ENCODE data around the gene VWF. TPM values are rescaled to one million over a fixed set of nuclear protein-coding genes. Genes with fewer than 3 reads are reported as not detected.

VWF gene
- total RNA-seq, 2 donors from 2014 or later = 248 to 476 TPM

DNA sequence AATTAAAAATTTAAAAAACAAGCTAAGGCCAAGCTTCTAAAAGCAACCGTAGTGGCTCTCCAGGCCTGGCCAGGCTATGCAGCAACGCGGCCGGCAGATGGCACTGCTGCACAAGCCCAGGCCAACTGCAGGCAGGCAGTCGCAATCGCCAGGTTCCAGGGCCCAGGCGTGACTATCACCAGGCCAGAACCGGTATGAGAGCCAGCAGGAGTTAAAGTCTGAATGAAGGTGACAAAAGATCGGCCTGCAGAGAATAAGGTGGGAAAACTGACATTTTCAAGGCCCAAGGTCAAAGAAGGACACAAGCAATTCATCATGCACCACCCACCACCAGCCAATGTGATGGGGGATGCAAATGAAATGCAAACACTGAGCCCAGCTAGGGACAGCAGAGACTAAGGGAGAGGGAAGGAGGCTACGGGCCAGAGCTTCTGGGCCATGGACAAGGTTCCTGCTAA lies 135.8 kb downstream of the VWF start:
- no peak overlapping the region for H3K4me3 Mint-ChIP-seq
- TF ChIP-seq CTCF (conservative IDR thresholded peaks at IDR 0.05) = peak; percentile 100
- peak; percentile 98 for DNase-seq
- no peaks in the 10 kb centered on the region for H3K9me3 ChIP-seq (ENCODE audit: control insufficient read depth, low read length)
- no peaks in the 10 kb centered on the region for H3K27me3 Mint-ChIP-seq (ENCODE audit: insufficient read depth)
- H3K27ac Mint-ChIP-seq = peak overlapping the region; percentile 78
- H3K4me1 Mint-ChIP-seq = peaks cover 20% of the 10 kb centered on the region
- no peaks in the 10 kb centered on the region for H3K27me3 ChIP-seq (ENCODE audit: control insufficient read depth, insufficient read depth, low read length, poor library complexity, severe bottlenecking)
- H3K9ac ChIP-seq (ENCODE audit: extremely low read depth, low read length, poor library complexity, severe bottlenecking) = no peak overlapping the region
- H3K27ac ChIP-seq (ENCODE audit: low read depth, low read length) = no peak overlapping the region
- H3K36me3 ChIP-seq (ENCODE audit: control insufficient read depth, insufficient read depth, low read length) = peaks cover 53% of the 10 kb centered on the region
- WGBS, 2 experiments (ENCODE audit: insufficient coverage in 1 of 2, insufficient read length in 1 of 2) = 3 to 7% methylated on average over 8 to 9 of the region's 10 CpGs
- no peak overlapping the region for H3K4me3 ChIP-seq (ENCODE audit: low read length)
- peaks cover 40% of the 10 kb centered on the region for H3K36me3 Mint-ChIP-seq (ENCODE audit: low read depth)
- H3K9me3 Mint-ChIP-seq = no peaks in the 10 kb centered on the region
- H3K4me1 ChIP-seq (ENCODE audit: control insufficient read depth, insufficient read depth, low read length) = no peaks in the 10 kb centered on the region

DNA sequence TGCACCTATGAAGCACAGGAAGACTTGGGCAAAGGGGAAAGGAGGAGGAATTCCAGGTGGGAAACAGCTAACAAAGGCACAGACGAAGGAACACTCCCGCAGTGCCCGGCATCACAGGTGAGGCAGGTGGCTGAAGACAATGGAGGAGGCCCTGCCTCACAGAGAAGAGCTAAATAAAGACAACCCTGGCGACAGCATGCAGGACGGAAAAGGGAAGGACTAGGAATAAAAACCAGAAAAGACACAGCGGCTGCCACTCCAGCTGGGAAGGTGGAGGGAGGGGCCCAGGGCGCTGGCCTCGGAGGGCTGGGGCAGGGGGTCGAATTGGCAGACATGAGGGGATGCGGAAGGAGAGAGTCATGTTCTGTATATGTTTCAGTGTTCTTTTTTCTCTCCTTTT lies 136.4 kb downstream of the VWF start:
- H3K4me1 ChIP-seq (ENCODE audit: control insufficient read depth, insufficient read depth, low read length) = no peaks in the 10 kb centered on the region
- no peaks in the 10 kb centered on the region for H3K27me3 ChIP-seq (ENCODE audit: control insufficient read depth, insufficient read depth, low read length, poor library complexity, severe bottlenecking)
- H3K36me3 Mint-ChIP-seq (ENCODE audit: low read depth) = peaks cover 35% of the 10 kb centered on the region
- TF ChIP-seq CTCF (conservative IDR thresholded peaks at IDR 0.05) = no peak
- DNase-seq = peak; percentile 64
- no peaks in the 10 kb centered on the region for H3K9me3 ChIP-seq (ENCODE audit: control insufficient read depth, low read length)
- no peaks in the 10 kb centered on the region for H3K9me3 Mint-ChIP-seq
- no peaks in the 10 kb centered on the region for H3K27me3 Mint-ChIP-seq (ENCODE audit: insufficient read depth)
- H3K4me3 ChIP-seq (ENCODE audit: low read length) = no peak overlapping the region
- no peak overlapping the region for H3K27ac ChIP-seq (ENCODE audit: low read depth, low read length)
- H3K36me3 ChIP-seq (ENCODE audit: control insufficient read depth, insufficient read depth, low read length) = peaks cover 52% of the 10 kb centered on the region
- peak overlapping the region; percentile 62 for H3K27ac Mint-ChIP-seq
- H3K9ac ChIP-seq (ENCODE audit: extremely low read depth, low read length, poor library complexity, severe bottlenecking) = no peak overlapping the region
- H3K4me3 Mint-ChIP-seq = no peak overlapping the region
- H3K4me1 Mint-ChIP-seq = peaks cover 20% of the 10 kb centered on the region
- WGBS, 2 experiments (ENCODE audit: insufficient coverage in 1 of 2, insufficient read length in 1 of 2) = 58 to 67% methylated on average over 2 to 10 of the region's 10 CpGs

DNA sequence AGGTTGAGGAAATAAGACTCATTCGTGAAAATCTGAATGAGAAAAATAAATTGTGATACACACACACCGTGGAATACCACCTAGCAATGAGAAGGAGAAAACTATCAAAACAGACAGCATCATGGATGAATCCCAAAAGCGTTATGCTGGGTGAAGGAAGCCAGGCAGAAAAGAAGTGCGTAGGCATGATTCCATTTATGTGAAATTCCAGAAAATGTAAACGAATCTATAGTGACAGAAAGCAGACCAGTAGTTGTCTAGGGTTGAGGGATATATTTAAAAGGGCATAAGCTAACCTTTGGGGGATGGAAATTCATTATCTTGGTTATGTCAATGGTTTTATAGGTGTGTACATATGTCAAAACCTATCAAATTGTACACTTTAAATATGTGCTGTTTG lies 136.9 kb downstream of the VWF start:
- Mint-ChIP-seq H3K4me1 (peaks cover 20% of the 10 kb centered on the region), H3K27ac (no peak overlapping the region), H3K9me3 (no peaks in the 10 kb centered on the region), H3K4me3 (no peak overlapping the region), H3K36me3 (ENCODE audit: low read depth) (peaks cover 30% of the 10 kb centered on the region), H3K27me3 (ENCODE audit: insufficient read depth) (no peaks in the 10 kb centered on the region)
- peaks cover 51% of the 10 kb centered on the region for H3K36me3 ChIP-seq (ENCODE audit: control insufficient read depth, insufficient read depth, low read length)
- no peak overlapping the region for H3K9ac ChIP-seq (ENCODE audit: extremely low read depth, low read length, poor library complexity, severe bottlenecking)
- no peaks in the 10 kb centered on the region for H3K9me3 ChIP-seq (ENCODE audit: control insufficient read depth, low read length)
- WGBS, 2 experiments (ENCODE audit: insufficient coverage in 1 of 2, insufficient read length in 1 of 2) = 92 to 98% methylated on average over 5 of the region's 5 CpGs
- no peak for DNase-seq
- H3K4me1 ChIP-seq (ENCODE audit: control insufficient read depth, insufficient read depth, low read length) = no peaks in the 10 kb centered on the region
- H3K27ac ChIP-seq (ENCODE audit: low read depth, low read length) = no peak overlapping the region
- TF ChIP-seq CTCF (conservative IDR thresholded peaks at IDR 0.05) = no peak
- H3K27me3 ChIP-seq (ENCODE audit: control insufficient read depth, insufficient read depth, low read length, poor library complexity, severe bottlenecking) = no peaks in the 10 kb centered on the region
- H3K4me3 ChIP-seq (ENCODE audit: low read length) = no peak overlapping the region
